A549 (cell line): Measurements from ENCODE around the gene PPP6C. TPM values are rescaled to one million over a fixed set of nuclear protein-coding genes. Genes with fewer than 3 reads are reported as not detected.
A peak's percentile ranks its signal among the peaks of the same experiment; 100 is the strongest.

Experiments used
- ATAC-seq, 2 experiments: fragments of 200-7000 bp in 1 of 2; fragments of >200 bp in 1 of 2; cut with Nextera tagmentation in 1 of 2; cut with Tn5 transposase in 1 of 2; 3 replicates each; pipeline versions ENCODE4 v1.8.0 to v1.9.1; 2018 to 2020; ENCODE audit warnings: mild to moderate bottlenecking in 1 of 2, moderate library complexity in 1 of 2
- CTCF ChIA-PET: fragments of 300-600 bp; sonication (Branson Sonifier 250); formaldehyde crosslinking; extraction: SDS; loops from one replicate; lab custom pipeline; 2021; ENCODE audit warnings: antibody characterized with exemption, inconsistent platforms; lab: Yijun Ruan, JAX
- POLR2A ChIA-PET: fragments of 350-600 bp; formaldehyde crosslinking; extraction: SDS; loops from one replicate; lab custom pipeline; 2021; ENCODE audit warnings: antibody characterized with exemption, inconsistent platforms; lab: Yijun Ruan, JAX
- DNase-seq, 2 experiments: peaks; one replicate each; pipeline versions ENCODE4 v3.0.0 to v3.0.0-alpha.2; 2011 to 2016; ENCODE audit warnings: low read depth in 1 of 2, low spot score in 1 of 2
- FAIRE-seq: peaks from 2 replicates; lab custom pipeline; 2011; peaks lifted over from hg19 to GRCh38; lab: Jason Lieb, UNC
- H3K27ac ChIP-seq, 2 experiments: fragments of >200 bp; sonication (Bioruptor Twin); formaldehyde crosslinking; 3 replicates each; pipeline ENCODE4 v1.5.1; 2016 to 2017
- H3K4me1 ChIP-seq: fragments of >200 bp; sonication (Bioruptor Twin); formaldehyde crosslinking; 3 replicates; pipeline ENCODE4 v1.6.1; 2016
- H3K4me2 ChIP-seq: fragments of >200 bp; sonication (Bioruptor Twin); formaldehyde crosslinking; 3 replicates; pipeline ENCODE4 v1.6.1; 2016
- H3K4me3 ChIP-seq: fragments of >200 bp; sonication (Bioruptor Twin); formaldehyde crosslinking; 3 replicates; pipeline ENCODE4 v1.5.1; 2016
- H3K9me3 ChIP-seq: fragments of >200 bp; sonication (Bioruptor Twin); formaldehyde crosslinking; 3 replicates; pipeline ENCODE4 v1.6.1; 2016
- BHLHE40 ChIP-seq: IDR thresholded peaks from 2 replicates; pipeline ENCODE4 v1.6.1; 2012; ENCODE audit warnings: low read depth, low read length, inconsistent platforms
- CBX2 ChIP-seq: fragments of 200-600 bp; sonication (generic); IDR thresholded peaks from 2 replicates; pipeline ENCODE4 v1.6.1; 2016; ENCODE audit warnings: low read depth, mild to moderate bottlenecking, borderline replicate concordance
- CEBPB ChIP-seq, 2 experiments: fragments of >200 bp in 1 of 2; sonication (Bioruptor Twin) in 1 of 2; formaldehyde crosslinking in 1 of 2; IDR thresholded peaks; 2 replicates each; pipeline ENCODE4 v1.6.1; 2012 to 2016
- CHD2 ChIP-seq: fragments of 150-350 bp; IDR thresholded peaks from 2 replicates; pipeline ENCODE4 v1.6.1; 2014; ENCODE audit warnings: low read length; ENCODE audit not compliant: partially characterized antibody
- CHD4 ChIP-seq: fragments of 200-600 bp; sonication (generic); IDR thresholded peaks from 2 replicates; pipeline ENCODE4 v1.6.1; 2016; ENCODE audit warnings: antibody characterized with exemption, mild to moderate bottlenecking, borderline replicate concordance
- EP300 ChIP-seq, 2 experiments: fragments of >200 bp; sonication (Bioruptor Twin); formaldehyde crosslinking; IDR thresholded peaks; 2 replicates in 1 of 2; 3 replicates in 1 of 2; pipeline ENCODE4 v1.6.1; 2016 to 2017
- FOSB ChIP-seq: fragments of 250-450 bp; sonication (Bioruptor Pico); IDR thresholded peaks from 2 replicates; pipeline ENCODE4 v1.5.0; 2020; ENCODE audit warnings: mild to moderate bottlenecking, moderate library complexity
- HOXB13 ChIP-seq: fragments of 250-450 bp; sonication (Bioruptor Pico); IDR thresholded peaks from 2 replicates; pipeline ENCODE4 v1.5.0; 2020; ENCODE audit warnings: low read depth, mild to moderate bottlenecking, moderate library complexity
- JUN ChIP-seq, 2 experiments: fragments of >200 bp; sonication (Bioruptor Twin); formaldehyde crosslinking; IDR thresholded peaks; 2 replicates in 1 of 2; 3 replicates in 1 of 2; pipeline ENCODE4 v1.6.1; 2016 to 2017
- JUNB ChIP-seq: fragments of >200 bp; sonication (Bioruptor Twin); formaldehyde crosslinking; IDR thresholded peaks from 2 replicates; pipeline ENCODE4 v1.6.1; 2016
- KDM1A ChIP-seq: fragments of 200-600 bp; sonication (generic); IDR thresholded peaks from 2 replicates; pipeline ENCODE4 v1.6.1; 2016; ENCODE audit warnings: low read depth, mild to moderate bottlenecking
- NPAS2 ChIP-seq: fragments of 250-450 bp; sonication (Bioruptor Pico); IDR thresholded peaks from 2 replicates; pipeline ENCODE4 v1.8.0; 2022; ENCODE audit warnings: mild to moderate bottlenecking, moderate library complexity, borderline replicate concordance
- POLR2AphosphoS2 ChIP-seq: conservative IDR thresholded peaks from 2 replicates; pipeline ENCODE4 v1.6.1; 2012; ENCODE audit warnings: low read length, improper control_type of control experiment, inconsistent platforms
- RAD21 ChIP-seq, 2 experiments: fragments of >200 bp in 1 of 2; sonication (Bioruptor Twin) in 1 of 2; formaldehyde crosslinking in 1 of 2; IDR thresholded peaks in 1 of 2; conservative IDR thresholded peaks in 1 of 2; 2 replicates in 1 of 2; 3 replicates in 1 of 2; pipeline ENCODE4 v1.6.1; 2012 to 2018; ENCODE audit warnings: inconsistent platforms in 1 of 2
- RNF2 ChIP-seq: fragments of 200-600 bp; sonication (generic); IDR thresholded peaks from 2 replicates; pipeline ENCODE4 v1.6.1; 2016; ENCODE audit warnings: low read depth, mild to moderate bottlenecking, antibody characterized with exemption, moderate library complexity, borderline replicate concordance
- SREBF2 ChIP-seq: fragments of 450-650 bp; IDR thresholded peaks from 2 replicates; pipeline ENCODE4 v1.6.1; 2014; ENCODE audit warnings: mild to moderate bottlenecking, moderate library complexity
- TP53 ChIP-seq: fragments of 250-450 bp; sonication (Bioruptor Pico); IDR thresholded peaks from 2 replicates; pipeline ENCODE4 v1.5.0; 2021; ENCODE audit warnings: mild to moderate bottlenecking, moderate library complexity
- ZSCAN20 ChIP-seq: fragments of 250-450 bp; sonication (Bioruptor Pico); IDR thresholded peaks from 2 replicates; pipeline ENCODE4 v1.8.0; 2022; ENCODE audit warnings: mild to moderate bottlenecking, moderate library complexity
- WGBS: methylation state at CpG from one replicate; pipeline ENCODE4 v1.1.6; 2017; ENCODE audit errors: missing lambda C conversion rate; 5-methylcytosine and 5-hydroxymethylcytosine counted together
- polyA plus RNA-seq, 4 experiments: library from polyadenylated mRNA; depleted of rRNA in 3 of 4; stranded (reverse); fragments of >200 nt; fragmentation: RNase III in 1 of 4; extraction: RNeasy Plus Mini Kit Qiagen cat#74134 plus additional on column Dnase treatment in 1 of 4; gene quantifications; 2 replicates in 3 of 4; 3 replicates in 1 of 4; pipeline ENCODE4 v1.2.3, GENCODE V29; 2011 to 2017
- TF ChIP-seq, protein P1 (sequence below): fragments of >200 bp; sonication (Bioruptor Twin); formaldehyde crosslinking; IDR thresholded peaks from 3 replicates; pipeline ENCODE4 v1.6.1; 2016
- TF ChIP-seq, protein P2 (sequence below): IDR thresholded peaks from 2 replicates; pipeline ENCODE4 v1.6.1; 2012
- TF ChIP-seq, protein P3 (sequence below): IDR thresholded peaks from 2 replicates; pipeline ENCODE4 v1.6.1; 2012; ENCODE audit warnings: low read depth, borderline replicate concordance
- TF ChIP-seq, protein P4 (sequence below): fragments of 250-450 bp; sonication (Bioruptor Pico); IDR thresholded peaks from 2 replicates; pipeline ENCODE4 v1.5.0; 2020; ENCODE audit warnings: low read depth, mild to moderate bottlenecking, moderate library complexity
- TF ChIP-seq, protein P5 (sequence below): IDR thresholded peaks from 2 replicates; pipeline ENCODE4 v1.6.1; 2012

PPP6C gene
- polyA plus RNA-seq, 2 of the 4 experiments (the other 2 are of a cell fraction): 25.3 to 36.2 TPM

DNA sequence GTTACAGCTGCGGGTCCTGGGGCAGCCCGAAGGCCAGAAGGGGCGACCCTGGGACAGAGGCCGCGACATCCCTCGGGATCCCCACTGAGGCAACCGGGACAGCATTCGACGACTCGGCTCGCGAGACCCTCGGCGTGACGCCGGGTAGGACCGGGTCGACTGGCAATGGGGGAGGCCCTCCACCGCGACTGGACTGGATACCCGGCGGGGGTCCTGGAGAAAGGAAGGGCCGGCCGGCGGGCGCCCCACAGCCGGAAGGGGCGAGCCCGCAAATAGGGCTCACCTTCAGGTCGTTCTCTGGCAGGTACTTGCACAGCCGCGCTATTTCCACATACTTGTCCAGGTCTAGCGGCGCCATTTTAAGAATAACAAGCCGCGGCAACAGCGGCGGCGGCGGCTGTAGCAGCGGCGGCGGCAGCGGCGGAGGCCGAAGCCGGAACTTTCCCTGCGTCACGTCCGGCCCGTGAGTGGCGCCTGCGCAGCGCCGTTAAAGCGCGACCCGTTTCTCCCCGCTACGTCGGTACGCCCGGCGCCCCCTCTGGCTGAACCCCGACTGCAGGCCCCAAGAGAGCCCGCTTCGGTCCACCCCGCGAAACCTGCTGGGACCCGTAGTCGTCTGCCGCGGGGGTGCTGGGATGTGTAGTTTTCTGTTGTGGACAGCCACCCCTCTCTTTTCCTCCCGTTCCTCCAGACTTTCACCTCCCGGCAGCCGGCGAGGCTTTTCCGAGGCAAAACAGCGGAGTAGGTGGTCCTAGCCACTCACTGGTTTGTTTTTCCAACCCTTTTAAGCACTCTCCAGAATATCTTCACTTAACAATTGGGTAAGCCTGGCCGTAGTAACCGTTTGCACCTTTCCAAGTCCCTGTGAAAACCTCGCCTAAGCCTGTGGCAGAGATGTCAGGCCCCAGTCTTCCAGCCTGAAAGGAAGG lies at the start of gene PPP6C (continued):
- TF ChIP-seq, protein P1, sequence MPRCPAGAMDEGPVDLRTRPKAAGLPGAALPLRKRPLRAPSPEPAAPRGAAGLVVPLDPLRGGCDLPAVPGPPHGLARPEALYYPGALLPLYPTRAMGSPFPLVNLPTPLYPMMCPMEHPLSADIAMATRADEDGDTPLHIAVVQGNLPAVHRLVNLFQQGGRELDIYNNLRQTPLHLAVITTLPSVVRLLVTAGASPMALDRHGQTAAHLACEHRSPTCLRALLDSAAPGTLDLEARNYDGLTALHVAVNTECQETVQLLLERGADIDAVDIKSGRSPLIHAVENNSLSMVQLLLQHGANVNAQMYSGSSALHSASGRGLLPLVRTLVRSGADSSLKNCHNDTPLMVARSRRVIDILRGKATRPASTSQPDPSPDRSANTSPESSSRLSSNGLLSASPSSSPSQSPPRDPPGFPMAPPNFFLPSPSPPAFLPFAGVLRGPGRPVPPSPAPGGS: peak; percentile 63; the same call in 1 of the 3 replicates
- TF ChIP-seq TP53 (CRISPR knock-in tag): peak; percentile 5; the same call in 1 of the 2 replicates
- TF ChIP-seq RAD21 (conservative IDR thresholded peaks at IDR 0.05 in 1 of 2, IDR thresholded peaks at IDR 0.05 in 1 of 2): peak in 1 of 2 experiments; percentile 17; a peak in 2 of 5 replicates
- TF ChIP-seq CHD4: no peak
- no peak for TF ChIP-seq RNF2
- TF ChIP-seq, all 56 proteins: peak for 11

DNA sequence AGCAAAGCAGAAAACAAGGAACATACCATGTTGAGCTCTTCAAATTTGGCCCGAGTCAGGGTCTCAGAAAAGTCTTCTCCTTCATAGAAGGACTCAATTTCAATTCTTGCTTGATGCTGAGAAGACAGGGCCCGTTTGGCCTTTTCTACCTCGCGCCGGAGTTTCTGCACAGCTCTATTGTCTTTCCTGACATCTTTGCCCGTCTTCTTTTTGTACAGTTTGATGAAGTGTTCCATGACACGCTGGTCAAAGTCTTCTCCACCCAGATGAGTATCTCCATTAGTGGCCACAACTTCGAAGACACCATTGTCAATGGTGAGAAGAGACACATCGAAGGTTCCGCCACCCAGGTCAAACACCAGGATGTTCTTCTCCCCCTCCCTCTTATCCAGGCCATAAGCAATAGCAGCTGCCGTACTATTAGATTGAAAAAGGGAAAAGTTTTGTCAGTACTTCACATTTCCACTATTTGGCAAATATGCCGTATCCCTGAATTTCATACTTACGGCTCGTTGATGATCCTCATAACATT lies 49.4 kb upstream of the PPP6C start:
- WGBS: 89% methylated on average over 14 of the region's 14 CpGs
- DNase-seq (no peak), FAIRE-seq (no peak), ATAC-seq (no peak)
- Histone ChIP-seq H3K4me2 (peak overlapping the region; percentile 80), H3K4me3 (peak overlapping the region; percentile 73; the same call in 2 of the 3 replicates), H3K27ac (no peak overlapping the region), H3K9me3 (no peaks in the 10 kb centered on the region), H3K4me1 (peaks cover 66% of the 10 kb centered on the region)
- CTCF ChIA-PET: interaction anchor here (1.1 kb wide), 1 partner anchor 95 kb away, joined by 3 read pairs; no protein-coding TSS in a partner anchor
- TF ChIP-seq JUNB (no peak), HOXB13 (no peak), RAD21 (conservative IDR thresholded peaks at IDR 0.05 in 1 of 2, IDR thresholded peaks at IDR 0.05 in 1 of 2) (no peak), JUN (IDR thresholded peaks at IDR 0.05) (no peak), FOSB (no peak), CBX2 (no peak)
- TF ChIP-seq, protein P2, sequence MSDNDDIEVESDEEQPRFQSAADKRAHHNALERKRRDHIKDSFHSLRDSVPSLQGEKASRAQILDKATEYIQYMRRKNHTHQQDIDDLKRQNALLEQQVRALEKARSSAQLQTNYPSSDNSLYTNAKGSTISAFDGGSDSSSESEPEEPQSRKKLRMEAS: no peak
- TF ChIP-seq, protein P3, sequence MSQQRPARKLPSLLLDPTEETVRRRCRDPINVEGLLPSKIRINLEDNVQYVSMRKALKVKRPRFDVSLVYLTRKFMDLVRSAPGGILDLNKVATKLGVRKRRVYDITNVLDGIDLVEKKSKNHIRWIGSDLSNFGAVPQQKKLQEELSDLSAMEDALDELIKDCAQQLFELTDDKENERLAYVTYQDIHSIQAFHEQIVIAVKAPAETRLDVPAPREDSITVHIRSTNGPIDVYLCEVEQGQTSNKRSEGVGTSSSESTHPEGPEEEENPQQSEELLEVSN: no peak
- POLR2A ChIA-PET: no interaction called here

DNA sequence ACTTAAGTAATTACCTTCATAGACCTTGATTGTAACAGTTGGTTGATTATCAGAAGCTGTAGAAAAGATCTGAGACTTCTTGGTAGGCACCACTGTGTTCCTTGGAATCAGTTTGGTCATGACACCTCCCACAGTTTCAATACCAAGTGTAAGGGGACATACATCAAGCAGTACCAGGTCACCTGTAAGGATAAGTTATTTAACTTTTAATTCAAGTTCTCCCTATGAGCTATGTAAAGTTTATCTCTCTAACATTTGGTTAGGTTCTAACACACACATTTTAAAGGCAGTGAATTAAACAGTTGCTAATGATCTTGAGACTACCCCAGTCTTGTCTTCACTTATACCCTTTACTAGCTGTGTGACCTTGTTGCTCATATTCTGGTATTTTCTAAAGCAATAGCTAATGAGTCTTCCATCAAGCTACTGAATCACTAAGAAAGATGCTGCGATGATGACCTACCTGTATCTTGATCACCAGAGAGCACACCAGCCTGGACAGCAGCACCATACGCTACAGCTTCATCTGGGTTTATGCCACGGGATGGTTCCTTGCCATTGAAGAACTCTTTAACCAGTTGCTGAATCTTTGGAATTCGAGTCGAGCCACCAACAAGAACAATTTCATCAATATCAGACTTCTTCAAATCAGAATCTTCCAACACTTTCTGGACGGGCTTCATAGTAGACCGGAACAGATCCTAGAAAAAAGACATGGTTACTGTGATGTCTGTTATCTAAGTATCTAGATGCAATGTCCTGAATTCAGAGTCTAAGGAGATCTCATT lies 48.7 kb upstream of the PPP6C start:
- 77% methylated on average over 7 of the region's 7 CpGs for WGBS
- CTCF ChIA-PET: interaction anchor here (0.7 to 1.1 kb wide), 2 partner anchors 94 to 137 kb away, joined by 3 read pairs; no protein-coding TSS in a partner anchor
- FAIRE-seq: no peak
- ATAC-seq: no peak
- POLR2A ChIA-PET: no interaction called here
- H3K4me3 ChIP-seq: peak overlapping the region; percentile 73; the same call in 2 of the 3 replicates
- peaks cover 63% of the 10 kb centered on the region for H3K4me1 ChIP-seq
- no peak overlapping the region for H3K27ac ChIP-seq
- peak overlapping the region; percentile 80 for H3K4me2 ChIP-seq
- TF ChIP-seq RAD21 (conservative IDR thresholded peaks at IDR 0.05 in 1 of 2, IDR thresholded peaks at IDR 0.05 in 1 of 2) (no peak), SREBF2 (no peak), POLR2AphosphoS2 (no peak), KDM1A (no peak), CEBPB (IDR thresholded peaks at IDR 0.05) (no peak), ZSCAN20 (CRISPR knock-in tag) (no peak), BHLHE40 (no peak), CHD2 (no peak), EP300 (IDR thresholded peaks at IDR 0.05) (no peak), NPAS2 (CRISPR knock-in tag) (no peak)
- TF ChIP-seq, protein P1: no peak
- TF ChIP-seq, protein P4, sequence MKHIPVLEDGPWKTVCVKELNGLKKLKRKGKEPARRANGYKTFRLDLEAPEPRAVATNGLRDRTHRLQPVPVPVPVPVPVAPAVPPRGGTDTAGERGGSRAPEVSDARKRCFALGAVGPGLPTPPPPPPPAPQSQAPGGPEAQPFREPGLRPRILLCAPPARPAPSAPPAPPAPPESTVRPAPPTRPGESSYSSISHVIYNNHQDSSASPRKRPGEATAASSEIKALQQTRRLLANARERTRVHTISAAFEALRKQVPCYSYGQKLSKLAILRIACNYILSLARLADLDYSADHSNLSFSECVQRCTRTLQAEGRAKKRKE (CRISPR knock-in tag): no peak
- TF ChIP-seq, protein P5, sequence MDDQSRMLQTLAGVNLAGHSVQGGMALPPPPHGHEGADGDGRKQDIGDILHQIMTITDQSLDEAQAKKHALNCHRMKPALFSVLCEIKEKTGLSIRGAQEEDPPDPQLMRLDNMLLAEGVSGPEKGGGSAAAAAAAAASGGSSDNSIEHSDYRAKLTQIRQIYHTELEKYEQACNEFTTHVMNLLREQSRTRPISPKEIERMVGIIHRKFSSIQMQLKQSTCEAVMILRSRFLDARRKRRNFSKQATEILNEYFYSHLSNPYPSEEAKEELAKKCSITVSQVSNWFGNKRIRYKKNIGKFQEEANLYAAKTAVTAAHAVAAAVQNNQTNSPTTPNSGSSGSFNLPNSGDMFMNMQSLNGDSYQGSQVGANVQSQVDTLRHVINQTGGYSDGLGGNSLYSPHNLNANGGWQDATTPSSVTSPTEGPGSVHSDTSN: no peak
- H3K9me3 ChIP-seq: no peaks in the 10 kb centered on the region
- DNase-seq: no peak
